HepG2 (cell line): Measurements from ENCODE around the gene PPFIA3. TPM values are rescaled to one million over a fixed set of nuclear protein-coding genes. Genes with fewer than 3 reads are reported as not detected.

Experiments
- ATF4 ChIP-seq, 2 experiments: fragments of 450-650 bp in 1 of 2; sonication (generic) in 1 of 2; formaldehyde crosslinking; IDR thresholded peaks; 2 replicates each; pipeline versions ENCODE4 v1.5.0 to v1.8.0; 2020 to 2022; ENCODE audit warnings: mild to moderate bottlenecking in 1 of 2, missing genetic modification reagents in 1 of 2
- DMAP1 ChIP-seq: IDR thresholded peaks from 2 replicates; pipeline ENCODE4 v1.6.1; 2016
- FOSL2 ChIP-seq: sonication (generic); formaldehyde crosslinking; IDR thresholded peaks from 2 replicates; pipeline ENCODE4 v1.4.0; 2020; ENCODE audit warnings: missing genetic modification reagents
- HNF4G ChIP-seq, 2 experiments: sonication (generic) in 1 of 2; formaldehyde crosslinking in 1 of 2; IDR thresholded peaks; 2 replicates each; pipeline versions ENCODE4 v1.4.0 to v1.6.1; 2011 to 2020; ENCODE audit warnings: borderline replicate concordance in 2 of 2, low read depth in 2 of 2, mild to moderate bottlenecking in 2 of 2, low read length in 1 of 2, missing genetic modification reagents in 1 of 2, moderate library complexity in 1 of 2
- HNRNPLL ChIP-seq: fragments of 200-400 bp; formaldehyde crosslinking; IDR thresholded peaks from 2 replicates; pipeline ENCODE4 v1.6.1; 2017; ENCODE audit warnings: mild to moderate bottlenecking, low read depth, low read length; ENCODE audit not compliant: poor library complexity, severe bottlenecking
- IRF9 ChIP-seq: sonication (generic); formaldehyde crosslinking; IDR thresholded peaks from 2 replicates; pipeline ENCODE4 v1.8.0; 2022; ENCODE audit warnings: missing genetic modification reagents, mild to moderate bottlenecking, borderline replicate concordance
- MLXIP ChIP-seq: sonication (generic); formaldehyde crosslinking; IDR thresholded peaks from 2 replicates; pipeline ENCODE4 v1.9.0; 2021; ENCODE audit warnings: missing genetic modification reagents, borderline replicate concordance
- MTERF4 ChIP-seq: sonication (generic); formaldehyde crosslinking; IDR thresholded peaks from 2 replicates; pipeline ENCODE4 v1.8.0; 2023; ENCODE audit warnings: mild to moderate bottlenecking, missing genetic modification reagents
- MXD3 ChIP-seq: IDR thresholded peaks from 2 replicates; pipeline ENCODE4 v1.6.1; 2016; ENCODE audit warnings: mild to moderate bottlenecking, missing biosample characterization, missing genetic modification reagents
- RARG ChIP-seq: sonication (generic); formaldehyde crosslinking; IDR thresholded peaks from 2 replicates; pipeline ENCODE4 v1.4.0; 2020; ENCODE audit warnings: low read depth, mild to moderate bottlenecking, missing genetic modification reagents
- RCOR2 ChIP-seq: IDR thresholded peaks from 2 replicates; pipeline ENCODE4 v1.6.1; 2016; ENCODE audit warnings: missing biosample characterization, missing genetic modification reagents
- SRSF1 ChIP-seq: fragments of 200-400 bp; formaldehyde crosslinking; optimal IDR thresholded peaks from 2 replicates; pipeline ENCODE3; 2017; ENCODE audit warnings: mild to moderate bottlenecking, low read depth, low read length, moderate library complexity
- SRSF4 ChIP-seq: fragments of 200-400 bp; formaldehyde crosslinking; IDR thresholded peaks from one replicate; pipeline ENCODE4 v1.6.1; 2018; ENCODE audit warnings: mild to moderate bottlenecking, low read depth, low read length, moderate library complexity; ENCODE audit not compliant: poor library complexity, severe bottlenecking
- ZFP90 ChIP-seq: sonication (generic); formaldehyde crosslinking; IDR thresholded peaks from 2 replicates; pipeline ENCODE4 v1.8.0; 2022; ENCODE audit warnings: missing genetic modification reagents, mild to moderate bottlenecking, inconsistent platforms, borderline replicate concordance
- ZFX ChIP-seq: sonication (generic); formaldehyde crosslinking; IDR thresholded peaks from 2 replicates; pipeline ENCODE4 v1.4.0; 2020; ENCODE audit warnings: mild to moderate bottlenecking, low read depth, missing genetic modification reagents, moderate library complexity
- ZMYM4 ChIP-seq: sonication (generic); formaldehyde crosslinking; IDR thresholded peaks from 2 replicates; pipeline ENCODE4 v1.8.1; 2023; ENCODE audit warnings: mild to moderate bottlenecking, missing genetic modification reagents
- ZNF3 ChIP-seq: IDR thresholded peaks from 2 replicates; pipeline ENCODE4 v1.7.0; 2017; ENCODE audit warnings: inconsistent platforms
- ZNF431 ChIP-seq: sonication (generic); formaldehyde crosslinking; IDR thresholded peaks from 2 replicates; pipeline ENCODE4 v1.9.0; 2022; ENCODE audit warnings: missing genetic modification reagents, low read depth, mild to moderate bottlenecking, borderline replicate concordance
- ZNF678 ChIP-seq: sonication (generic); formaldehyde crosslinking; IDR thresholded peaks from 2 replicates; pipeline ENCODE4 v1.4.0; 2020; ENCODE audit warnings: mild to moderate bottlenecking, missing genetic modification reagents
- ZSCAN25 ChIP-seq: sonication (generic); formaldehyde crosslinking; IDR thresholded peaks from 2 replicates; pipeline ENCODE4 v1.8.0; 2022; ENCODE audit warnings: mild to moderate bottlenecking, missing genetic modification reagents
- ZSCAN31 ChIP-seq: sonication (generic); formaldehyde crosslinking; IDR thresholded peaks from 2 replicates; pipeline ENCODE4 v1.5.0; 2020; ENCODE audit warnings: low read depth, mild to moderate bottlenecking, missing genetic modification reagents
- polyA plus RNA-seq, 8 experiments: library from polyadenylated mRNA; depleted of rRNA in 3 of 8; stranded (reverse) in 7 of 8; unstranded in 1 of 8; fragments of >200 nt; fragmentation: Illumina TruSeq in 4 of 8; extraction: Trizol in 4 of 8; gene quantifications; 2 replicates each; pipeline versions ENCODE4 v1.2.1 to v1.2.3, GENCODE V29; 2011 to 2016; ENCODE audit warnings: low read depth in 4 of 8, missing spikeins in 1 of 8, mixed read lengths in 1 of 8; ENCODE audit not compliant: insufficient read depth in 1 of 8
- total RNA-seq, 5 experiments: library from RNA; depleted of rRNA; stranded (reverse); fragments of >200 nt; fragmentation: Illumina TruSeq; extraction: Trizol; gene quantifications; 2 replicates each; pipeline ENCODE4 v1.2.3, GENCODE V29; 2016; ENCODE audit warnings: low read depth in 1 of 5

Gene PPFIA3
- total and polyA plus RNA-seq, 2 of the 13 experiments (the other 11 are each of a cell fraction or from before 2014, with no cell fraction given): 6.7 to 8.6 TPM

GRCh38 chr19:49118565-49119410 is 556 bp upstream of the PPFIA3 start, which contains the start of gene C19orf73 (continued):
- TF ChIP-seq FOSL2 (CRISPR knock-in tag) (peak; percentile 33; the same call in 1 of the 2 replicates), SRSF1 (peak; percentile 53), IRF9 (CRISPR knock-in tag) (peak; percentile 64; the same call in 1 of the 2 replicates), ZFX (CRISPR knock-in tag) (peak; percentile 84), MLXIP (peak; percentile 80), ZSCAN31 (CRISPR knock-in tag) (0 out of 2 replicates have a peak, but pooled peaks have one; percentile 69), ZSCAN25 (CRISPR knock-in tag) (peak; percentile 95), DMAP1 (peak; percentile 65; the same call in 1 of the 2 replicates), RCOR2 (CRISPR knock-in tag) (peak; percentile 56), ZNF431 (CRISPR knock-in tag) (peak; percentile 47; the same call in 1 of the 2 replicates), RARG (CRISPR knock-in tag) (no peak), HNF4G (IDR thresholded peaks at IDR 0.05; ENCODE audit: borderline replicate concordance, low read depth, low read length) (0 out of 2 replicates have a peak, but pooled peaks have one; percentile 26), HNF4G (CRISPR knock-in tag; IDR thresholded peaks at IDR 0.05; ENCODE audit: borderline replicate concordance, low read depth) (no peak), ZFP90 (CRISPR knock-in tag) (peak; percentile 89; the same call in 1 of the 2 replicates), ZNF3 (CRISPR knock-in tag) (peak; percentile 58; the same call in 1 of the 2 replicates), MTERF4 (CRISPR knock-in tag) (peak; percentile 97), SRSF4 (no peak), ZMYM4 (no peak), ZNF678 (no peak), ATF4 (CRISPR knock-in tag; IDR thresholded peaks at IDR 0.05) (peak in 1 of 2 experiments; percentile 65; a peak in 1 of 4 replicates), MXD3 (CRISPR knock-in tag) (0 out of 2 replicates have a peak, but pooled peaks have one; percentile 69), HNRNPLL (peak; percentile 52)
